Lower leg skin (tissue), 3 donors: ENCODE results near the gene MAGEA9.

Experiments
- POLR2A ChIP-seq, 2 donors: fragments of 450-650 bp; IDR thresholded peaks; one replicate each; pipeline ENCODE4 v1.6.1; 2016 to 2017; ENCODE audit warnings: antibody characterized with exemption in 2 of 2, mild to moderate bottlenecking in 1 of 2, moderate library complexity in 1 of 2
- TF ChIP-seq, protein P1 (sequence below), 3 donors: fragments of 450-650 bp; IDR thresholded peaks; one replicate each; pipeline ENCODE4 v1.5.1; 2016; ENCODE audit warnings: antibody characterized with exemption in 3 of 3, mild to moderate bottlenecking in 3 of 3, moderate library complexity in 2 of 3

DNA sequence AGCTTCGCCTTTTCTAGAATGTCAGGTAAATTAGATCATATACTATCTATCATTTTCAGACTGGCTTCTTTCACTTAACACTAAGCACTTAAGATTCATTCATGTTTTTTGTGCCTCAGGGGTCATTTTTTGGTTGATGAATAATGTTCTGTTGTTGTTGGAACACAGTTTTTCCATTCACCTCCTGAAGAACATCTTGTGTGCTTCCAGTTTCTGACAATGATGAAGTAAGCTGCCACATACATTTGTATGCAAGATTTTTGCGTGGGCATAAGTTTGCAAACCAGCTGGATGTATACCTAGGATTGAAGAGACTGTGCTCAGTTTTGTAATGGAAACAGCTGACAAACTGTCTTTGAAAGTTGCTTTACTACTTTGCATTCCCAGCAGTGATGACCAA, 37.6 kb downstream of the MAGEA9 start:
- TF ChIP-seq POLR2A (IDR thresholded peaks at IDR 0.05) = no peak
- TF ChIP-seq, protein P1, sequence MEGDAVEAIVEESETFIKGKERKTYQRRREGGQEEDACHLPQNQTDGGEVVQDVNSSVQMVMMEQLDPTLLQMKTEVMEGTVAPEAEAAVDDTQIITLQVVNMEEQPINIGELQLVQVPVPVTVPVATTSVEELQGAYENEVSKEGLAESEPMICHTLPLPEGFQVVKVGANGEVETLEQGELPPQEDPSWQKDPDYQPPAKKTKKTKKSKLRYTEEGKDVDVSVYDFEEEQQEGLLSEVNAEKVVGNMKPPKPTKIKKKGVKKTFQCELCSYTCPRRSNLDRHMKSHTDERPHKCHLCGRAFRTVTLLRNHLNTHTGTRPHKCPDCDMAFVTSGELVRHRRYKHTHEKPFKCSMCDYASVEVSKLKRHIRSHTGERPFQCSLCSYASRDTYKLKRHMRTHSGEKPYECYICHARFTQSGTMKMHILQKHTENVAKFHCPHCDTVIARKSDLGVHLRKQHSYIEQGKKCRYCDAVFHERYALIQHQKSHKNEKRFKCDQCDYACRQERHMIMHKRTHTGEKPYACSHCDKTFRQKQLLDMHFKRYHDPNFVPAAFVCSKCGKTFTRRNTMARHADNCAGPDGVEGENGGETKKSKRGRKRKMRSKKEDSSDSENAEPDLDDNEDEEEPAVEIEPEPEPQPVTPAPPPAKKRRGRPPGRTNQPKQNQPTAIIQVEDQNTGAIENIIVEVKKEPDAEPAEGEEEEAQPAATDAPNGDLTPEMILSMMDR (IDR thresholded peaks at IDR 0.05) = no peak
